ENCODE measurements around the gene MLNR. TPM values are rescaled to one million over a fixed set of nuclear protein-coding genes. Genes with fewer than 3 reads are reported as not detected.

The MLNR gene, protein sequence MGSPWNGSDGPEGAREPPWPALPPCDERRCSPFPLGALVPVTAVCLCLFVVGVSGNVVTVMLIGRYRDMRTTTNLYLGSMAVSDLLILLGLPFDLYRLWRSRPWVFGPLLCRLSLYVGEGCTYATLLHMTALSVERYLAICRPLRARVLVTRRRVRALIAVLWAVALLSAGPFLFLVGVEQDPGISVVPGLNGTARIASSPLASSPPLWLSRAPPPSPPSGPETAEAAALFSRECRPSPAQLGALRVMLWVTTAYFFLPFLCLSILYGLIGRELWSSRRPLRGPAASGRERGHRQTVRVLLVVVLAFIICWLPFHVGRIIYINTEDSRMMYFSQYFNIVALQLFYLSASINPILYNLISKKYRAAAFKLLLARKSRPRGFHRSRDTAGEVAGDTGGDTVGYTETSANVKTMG
- not detected in 2 replicates for total RNA-seq (2014; rRNA removed; shearing (Covaris generic))
- polyA plus RNA-seq (2015; cell fraction: cytosol; rRNA removed): 0.24 TPM in 1 of 2 replicates, not detected in the other
- not detected in 2 replicates for polyA plus RNA-seq (2015; cell fraction: nucleus; rRNA removed)

GRCh38 chr13:49220036-49220855 is at the start of gene MLNR:
Gene MLNR, plus strand, starts transcription at chr13:49220338. Its CDS starts 0 bp downstream, at chr13:49220338.
- no peak for DNase-seq (ENCODE audit: low read depth)

GRCh38 chr13:49171359-49171758 is 48.8 kb upstream of the MLNR start:
- no peak for DNase-seq (ENCODE audit: low read depth)

DNA sequence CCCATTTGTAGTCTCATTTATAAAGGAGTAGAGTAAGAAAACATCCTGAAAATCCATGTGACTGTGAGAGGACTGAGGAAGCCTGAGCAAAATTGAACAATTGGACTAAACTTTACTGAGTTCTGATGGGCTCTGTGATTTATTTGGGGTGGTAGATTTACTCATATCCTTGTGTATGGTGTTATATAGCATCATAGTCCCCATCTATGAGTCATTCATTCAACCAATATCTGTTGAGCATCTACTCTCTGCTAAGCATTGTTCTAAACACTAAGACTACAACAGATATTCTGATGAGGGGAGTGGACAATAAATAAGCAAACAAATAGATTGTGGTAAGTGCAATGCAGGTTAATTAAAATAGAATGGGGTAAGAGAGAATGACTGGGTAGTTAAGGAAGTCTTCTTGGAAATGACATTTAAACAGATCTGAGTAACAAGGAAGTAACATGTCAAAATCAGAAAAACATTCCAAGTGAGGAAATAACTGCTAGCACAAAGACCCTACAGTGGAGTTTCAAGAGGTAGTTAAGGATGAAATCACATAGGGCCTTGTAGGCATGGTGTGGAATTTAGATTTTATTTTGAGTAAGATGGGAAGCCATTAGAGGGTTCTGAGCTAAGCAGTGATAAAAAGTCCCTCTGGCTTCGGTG is 36.3 kb upstream of the MLNR start:
- DNase-seq (ENCODE audit: low read depth): peak; percentile 29

- DNase-seq (ENCODE audit: low read depth): no peak
Observed at GRCh38 chr13:49184621-49185020, 35.5 kb upstream of the MLNR start.

GRCh38 chr13:49185264-49185663 is 34.9 kb upstream of the MLNR start:
- peak; percentile 34 for DNase-seq (ENCODE audit: low read depth)

DNA sequence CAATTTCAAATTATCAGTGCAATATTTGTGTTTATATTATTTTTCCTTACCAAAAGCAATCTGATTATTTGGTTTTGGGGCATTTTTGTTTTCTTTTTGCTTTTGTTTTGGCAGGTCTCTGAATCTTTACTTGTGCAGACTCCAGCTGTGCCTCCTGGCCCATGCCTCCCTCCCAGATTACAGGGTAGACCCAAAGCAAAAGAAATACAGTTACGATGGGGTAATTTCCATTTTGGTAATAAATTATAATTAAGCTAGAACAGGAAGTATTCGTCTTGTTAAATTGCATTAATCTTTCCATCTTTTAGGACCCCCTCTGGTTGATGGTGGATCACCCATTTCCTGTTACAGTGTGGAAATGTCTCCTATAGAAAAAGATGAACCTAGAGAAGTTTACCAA is 29.2 kb upstream of the MLNR start:
- DNase-seq (ENCODE audit: low read depth): no peak

GRCh38 chr13:49206641-49207040 is 13.5 kb upstream of the MLNR start:
- no peak for DNase-seq (ENCODE audit: low read depth)

DNA sequence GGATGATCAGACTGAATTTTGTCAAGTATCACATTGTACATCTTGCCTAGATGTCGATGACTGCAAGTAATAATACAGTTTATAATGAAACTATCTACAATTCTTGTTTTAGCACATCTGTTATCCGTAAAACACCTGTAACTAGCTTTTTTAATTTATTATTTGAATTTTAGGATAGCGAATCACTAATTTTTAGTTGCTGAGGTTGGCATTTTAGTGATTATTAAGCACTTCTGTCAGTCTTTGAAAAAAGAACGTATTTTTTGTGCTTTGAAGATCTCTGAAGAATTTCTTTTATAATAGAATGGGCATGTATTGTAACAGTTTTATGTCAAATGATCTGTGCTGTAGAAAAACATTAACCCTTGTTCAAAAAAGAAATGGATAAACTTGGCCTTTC is 11.5 kb upstream of the MLNR start:
- DNase-seq (ENCODE audit: low read depth): no peak

- DNase-seq (ENCODE audit: low read depth): no peak
Observed at GRCh38 chr13:49210114-49210513, 10.0 kb upstream of the MLNR start.

DNA sequence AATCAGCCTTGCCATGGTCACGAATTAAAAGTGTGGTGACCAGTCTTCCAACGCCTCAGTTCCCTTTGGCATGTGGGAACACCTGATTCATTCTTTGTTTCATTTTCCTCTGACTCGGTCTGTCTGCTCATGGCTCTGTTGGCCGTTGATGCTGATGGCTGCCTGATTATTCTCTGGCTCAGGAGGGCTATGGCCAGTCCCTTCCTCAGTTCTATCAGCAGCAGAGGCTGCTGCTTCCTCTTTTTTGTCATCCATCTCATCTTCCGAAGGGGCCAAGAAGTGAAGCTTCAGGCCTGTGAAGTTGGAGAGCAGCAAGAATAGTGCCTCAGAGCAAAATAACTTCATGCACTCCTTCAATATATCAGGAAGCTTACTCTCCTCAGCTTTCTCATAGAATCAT is 9.5 kb upstream of the MLNR start:
- no peak for DNase-seq (ENCODE audit: low read depth)

GRCh38 chr13:49213539-49213938 is 6.6 kb upstream of the MLNR start:
- no peak for DNase-seq (ENCODE audit: low read depth)

GRCh38 chr13:49213997-49214916 is 5.9 kb upstream of the MLNR start:
- no peak for DNase-seq (ENCODE audit: low read depth)

GRCh38 chr13:49214917-49215376 is 5.2 kb upstream of the MLNR start:
- no peak for DNase-seq (ENCODE audit: low read depth)

DNA sequence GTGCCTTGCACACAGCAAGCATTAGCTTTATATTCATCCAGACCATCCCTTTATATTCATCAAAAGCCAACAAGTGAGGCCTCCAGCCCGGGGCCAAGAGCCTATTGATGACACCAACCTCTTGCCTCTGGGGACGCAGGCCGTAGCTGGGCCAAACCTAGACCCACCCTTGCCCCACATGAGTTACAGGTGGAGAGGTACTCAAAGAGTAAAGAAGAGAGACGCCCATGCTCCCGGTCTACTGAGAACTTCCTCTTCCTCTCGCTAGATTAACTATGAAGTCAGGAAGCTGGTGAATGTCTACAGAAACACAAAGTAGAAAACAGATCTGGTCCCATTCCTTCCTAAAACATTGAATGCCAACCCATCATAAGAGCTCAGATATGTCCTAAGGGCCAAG is 3.8 kb upstream of the MLNR start:
- DNase-seq (ENCODE audit: low read depth): no peak

- DNase-seq (ENCODE audit: low read depth): no peak
Observed at GRCh38 chr13:49217962-49218492, 2.1 kb upstream of the MLNR start.

DNA sequence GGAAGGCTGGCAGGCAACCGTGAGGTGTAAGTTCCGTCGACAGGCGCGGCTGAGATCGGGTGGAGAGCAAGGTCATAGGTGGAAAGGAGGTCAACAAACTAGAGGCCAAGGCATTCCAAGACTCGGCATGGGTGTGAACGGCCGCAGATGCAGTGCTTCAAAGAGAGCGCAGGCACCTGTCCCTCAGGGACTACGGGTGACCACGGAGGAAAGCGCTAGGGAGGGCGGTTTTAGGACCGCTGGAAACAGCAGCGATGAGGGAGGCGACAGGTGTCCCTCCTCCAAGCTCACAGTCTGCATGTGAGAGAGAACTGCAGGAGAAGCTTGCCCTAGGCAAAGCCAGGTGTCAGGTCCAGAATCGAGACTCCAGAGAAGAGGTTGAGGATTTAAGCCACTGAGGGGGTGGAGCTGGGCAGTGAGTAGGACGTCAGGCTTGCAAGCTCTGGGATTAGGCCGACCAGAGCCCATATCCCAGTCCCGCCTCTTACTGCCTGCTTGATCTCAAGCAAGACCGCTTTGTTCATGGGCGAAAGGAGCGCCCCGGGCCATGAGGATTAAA is 1.6 kb upstream of the MLNR start:
- DNase-seq (ENCODE audit: low read depth): no peak

- no peak for DNase-seq (ENCODE audit: low read depth)
Observed at GRCh38 chr13:49219647-49220035, 497 bp upstream of the MLNR start.

GRCh38 chr13:49220856-49221589 is 885 bp downstream of the MLNR start:
- DNase-seq (ENCODE audit: low read depth): no peak

DNA sequence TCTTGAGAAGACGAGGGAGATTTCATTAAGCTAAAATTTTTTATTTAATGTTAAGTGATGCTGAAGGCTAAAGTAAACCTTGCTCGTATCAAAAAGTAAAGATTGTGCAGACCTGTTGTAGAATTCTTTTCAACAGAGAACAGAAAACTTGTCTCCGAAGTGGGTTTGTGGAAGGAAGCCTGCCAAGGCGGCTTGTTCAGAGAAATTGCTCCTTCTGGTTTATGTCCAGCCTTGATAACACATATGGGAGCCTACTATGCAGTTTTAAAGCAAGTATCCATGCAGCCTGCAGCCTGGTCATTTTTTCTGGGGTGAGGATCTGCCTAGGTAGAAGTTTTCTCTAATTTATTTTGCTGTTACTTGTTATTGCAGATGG is 1.4 kb downstream of the MLNR start:
- DNase-seq (ENCODE audit: low read depth): no peak
